Heart left ventricle (tissue), 16 donors: ENCODE results near the gene VPS18. TPM values are rescaled to one million over a fixed set of nuclear protein-coding genes. Genes with fewer than 3 reads are reported as not detected.

Experiments used
- ATAC-seq, 4 donors: fragments of 200-7000 bp; cut with Tn5 transposase; one replicate each; pipeline ENCODE4 v1.9.1; 2020 to 2022; ENCODE audit warnings: moderate library complexity in 4 of 4, mild to moderate bottlenecking in 3 of 4, moderate number of reproducible peaks in 1 of 4
- DNase-seq, 5 donors: peaks; one replicate each; pipeline ENCODE4 v3.0.0-alpha.2; 2020
- H3K27ac ChIP-seq, 12 donors: fragments of 200-600 bp; sonication (generic) in 4 of 12; one replicate each; pipeline versions ENCODE4 v1.5.0 to v1.8.0; 2016 to 2022; ENCODE audit warnings: mild to moderate bottlenecking in 2 of 12
- H3K27me3 ChIP-seq, 9 donors: fragments of 200-600 bp; sonication (generic) in 2 of 9; one replicate each; pipeline versions ENCODE4 v1.5.1 to v1.8.0; 2016 to 2022; ENCODE audit warnings: mild to moderate bottlenecking in 3 of 9
- H3K36me3 ChIP-seq, 9 donors: fragments of 200-600 bp; sonication (generic) in 2 of 9; one replicate each; pipeline versions ENCODE4 v1.5.0 to v1.8.0; 2018 to 2022; ENCODE audit warnings: mild to moderate bottlenecking in 2 of 9
- H3K4me1 ChIP-seq, 12 donors: fragments of 200-600 bp; sonication (generic) in 4 of 12; one replicate each; pipeline versions ENCODE4 v1.5.0 to v1.8.0; 2016 to 2022; ENCODE audit warnings: mild to moderate bottlenecking in 3 of 12
- H3K4me3 ChIP-seq, 12 donors: fragments of 200-600 bp; sonication (generic) in 4 of 12; one replicate each; pipeline versions ENCODE4 v1.5.0 to v1.8.0; 2017 to 2022; ENCODE audit warnings: mild to moderate bottlenecking in 9 of 12, moderate library complexity in 4 of 12
- H3K9me3 ChIP-seq, 12 donors: fragments of 200-600 bp; sonication (generic) in 4 of 12; one replicate each; pipeline versions ENCODE4 v1.5.0 to v1.8.0; 2016 to 2022; ENCODE audit warnings: mild to moderate bottlenecking in 1 of 12
- POLR2A ChIP-seq, 2 donors: fragments of 450-650 bp; IDR thresholded peaks; one replicate each; pipeline ENCODE4 v1.6.1; 2017; ENCODE audit warnings: antibody characterized with exemption in 2 of 2, mild to moderate bottlenecking in 2 of 2, moderate library complexity in 2 of 2
- WGBS, 4 donors: extraction: QIAGEN DNeasy Blood & Tissue Kit in 2 of 4; methylation state at CpG; one replicate each; pipeline versions ENCODE4 v1.1.5 to v1.1.7; 2013 to 2018; 5-methylcytosine and 5-hydroxymethylcytosine counted together
- intact Hi-C, 10 donors: fragments of 100-400 bp; cut with DNase I; formaldehyde crosslinking; loops; one replicate each; pipeline versions ENCODE4 v1.11.1 to v1.14.2; 2022
- polyA plus RNA-seq, 2 donors: library from polyadenylated mRNA; stranded (reverse); fragments of 200-250 nt; gene quantifications; one replicate each; pipeline ENCODE4 v1.2.3, GENCODE V29; 2013
- total RNA-seq, 9 donors: library from RNA; depleted of rRNA in 2 of 9; stranded (reverse); fragments of >200 nt in 2 of 9; fragmentation: NEBNext Ultra II Directional in 3 of 9; extraction: Animal tissue kit (Norgen Biotek cat#: 25700) in 3 of 9; gene quantifications; one replicate each; pipeline versions ENCODE4 v1.1.0 to v1.2.4, GENCODE V29; 2016 to 2023
- TF ChIP-seq, protein P1 (sequence below), 12 donors: fragments of 200-600 bp; sonication (generic) in 4 of 12; IDR thresholded peaks; one replicate each; pipeline versions ENCODE4 v1.5.0 to v1.8.0; 2018 to 2022; ENCODE audit warnings: antibody characterized with exemption in 12 of 12, mild to moderate bottlenecking in 5 of 12
- donor health status: ischemic (EF 13 %, LVEDD 7.1; RV severe dilation, severe dysfunction).
- donor health status: healthy with polysubstance abuse.
- donor health status: DM: no; HTN: yes; CAD: no.
- donor health status: DM: no; HTN: no; CAD: no.
- donor health status: ischemic (EF 25% LVEDD 6.9; RV normal size, moderate dysfunction).
- donor health status: ischemic (EF 25% LVEDD 5.7; RV mildly dilated, moderate dysfunction).
- donor health status: healthy.
- donor health status: DM: yes; HTN: yes; CAD: no.
- donor health status: ischemic (EF 35%, LVEDD 5.7; RV mildly dilated, moderate dysfunction).
- donor health status: nonischemic (EF 11% LVEDD 7.7; RV severe dilation, severe dysfunction).
- donor health status: DM: yes; HTN: yes; CAD: no.
- donor health status: PGD.
- donor health status: ischemic (EF 29% LVEDD 5.4; RV normal size, mild dysfunction).
- donor health status: nonischemic (EF 23%, LVEDD 6.1; RV moderate dilation, normal function).

The VPS18 gene
- total and polyA plus RNA-seq, 11 donors: 14.7 to 29.2 (median 21.3) TPM

GRCh38 chr15:40906091-40906990 is 12.1 kb downstream of the VPS18 start:
- 1 to 5% (median 1%) methylated on average over 9 to 36 of the region's 36 CpGs for WGBS, 4 donors
- no peaks in the 10 kb centered on the region for H3K27me3 ChIP-seq
- peak; percentile 83 to 90 (median 86) for ATAC-seq
- peaks cover 0 to 29% (median 24%) of the 10 kb centered on the region in 9 donors for H3K36me3 ChIP-seq
- H3K4me3 ChIP-seq: peak overlapping the region; percentile 1 to 66 (median 56)
- no peaks in the 10 kb centered on the region for H3K9me3 ChIP-seq
- H3K4me1 ChIP-seq: peaks cover 4 to 76% (median 43%) of the 10 kb centered on the region in 12 donors
- peak in 1 of 2 donors; percentile 56 for TF ChIP-seq POLR2A (IDR thresholded peaks at IDR 0.05)
- TF ChIP-seq, protein P1, sequence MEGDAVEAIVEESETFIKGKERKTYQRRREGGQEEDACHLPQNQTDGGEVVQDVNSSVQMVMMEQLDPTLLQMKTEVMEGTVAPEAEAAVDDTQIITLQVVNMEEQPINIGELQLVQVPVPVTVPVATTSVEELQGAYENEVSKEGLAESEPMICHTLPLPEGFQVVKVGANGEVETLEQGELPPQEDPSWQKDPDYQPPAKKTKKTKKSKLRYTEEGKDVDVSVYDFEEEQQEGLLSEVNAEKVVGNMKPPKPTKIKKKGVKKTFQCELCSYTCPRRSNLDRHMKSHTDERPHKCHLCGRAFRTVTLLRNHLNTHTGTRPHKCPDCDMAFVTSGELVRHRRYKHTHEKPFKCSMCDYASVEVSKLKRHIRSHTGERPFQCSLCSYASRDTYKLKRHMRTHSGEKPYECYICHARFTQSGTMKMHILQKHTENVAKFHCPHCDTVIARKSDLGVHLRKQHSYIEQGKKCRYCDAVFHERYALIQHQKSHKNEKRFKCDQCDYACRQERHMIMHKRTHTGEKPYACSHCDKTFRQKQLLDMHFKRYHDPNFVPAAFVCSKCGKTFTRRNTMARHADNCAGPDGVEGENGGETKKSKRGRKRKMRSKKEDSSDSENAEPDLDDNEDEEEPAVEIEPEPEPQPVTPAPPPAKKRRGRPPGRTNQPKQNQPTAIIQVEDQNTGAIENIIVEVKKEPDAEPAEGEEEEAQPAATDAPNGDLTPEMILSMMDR (IDR thresholded peaks at IDR 0.05): peak; percentile 72 to 96 (median 88)
- peak; percentile 93 to 95 (median 93) for DNase-seq
- H3K27ac ChIP-seq: peak overlapping the region; percentile 87 to 100 (median 96)
- intact Hi-C loops: loop anchor here in 8 of 10 donors (1.0 to 10.0 kb wide), 11 partner anchors 22 to 428 kb away; partner anchors contain the start of genes INO80 (in 4 of the 8), DLL4 (in 2 of the 8), NUSAP1 (in 1 of the 8) and OIP5 (in 1 of the 8)

GRCh38 chr15:40906991-40907802 is 12.9 kb downstream of the VPS18 start:
- DNase-seq (peak; percentile 73 to 88 (median 81)), ATAC-seq (peak; percentile 20 to 54 (median 34))
- intact Hi-C loops: loop anchor here in 8 of 10 donors (1.0 to 10.0 kb wide), 11 partner anchors 22 to 428 kb away; partner anchors contain the start of genes INO80 (in 4 of the 8), DLL4 (in 2 of the 8), NUSAP1 (in 1 of the 8) and OIP5 (in 1 of the 8)
- Histone ChIP-seq H3K27ac (peak overlapping the region; percentile 87 to 100 (median 96)), H3K27me3 (no peaks in the 10 kb centered on the region), H3K36me3 (peaks cover 0 to 22% (median 15%) of the 10 kb centered on the region in 9 donors), H3K9me3 (no peaks in the 10 kb centered on the region), H3K4me1 (peaks cover 4 to 76% (median 43%) of the 10 kb centered on the region in 12 donors), H3K4me3 (peak overlapping the region; percentile 1 to 66 (median 56))
- TF ChIP-seq, protein P1 (IDR thresholded peaks at IDR 0.05): no peak
- no peak for TF ChIP-seq POLR2A (IDR thresholded peaks at IDR 0.05)
- WGBS, 4 donors: 16 to 25% (median 18%) methylated on average over 15 to 22 of the region's 22 CpGs

GRCh38 chr15:40908095-40908494 is 13.8 kb downstream of the VPS18 start:
- Histone ChIP-seq H3K9me3 (no peaks in the 10 kb centered on the region), H3K4me3 (peak overlapping the region in 1 of 12 donors; percentile 66), H3K36me3 (peaks cover 0 to 13% (median 8%) of the 10 kb centered on the region in 9 donors), H3K4me1 (peaks cover 4 to 67% (median 43%) of the 10 kb centered on the region in 12 donors), H3K27me3 (no peaks in the 10 kb centered on the region), H3K27ac (peak overlapping the region in 10 of 12 donors; percentile 87 to 100 (median 96))
- intact Hi-C loops: loop anchor here in 7 of 10 donors (5.0 to 10.0 kb wide), 5 partner anchors 34 to 427 kb away; partner anchors contain the start of genes INO80 (in 4 of the 7), NUSAP1 (in 1 of the 7) and OIP5 (in 1 of the 7)
- DNase-seq: peak in 2 of 5 donors; percentile 16 to 29
- no peak for TF ChIP-seq POLR2A (IDR thresholded peaks at IDR 0.05)
- TF ChIP-seq, protein P1 (IDR thresholded peaks at IDR 0.05): no peak
- no peak for ATAC-seq
- 83 to 90% (median 88%) methylated on average over 7 of the region's 7 CpGs for WGBS, 4 donors
